Measurements from ENCODE around the gene MSANTD1.

Gene MSANTD1

DNA sequence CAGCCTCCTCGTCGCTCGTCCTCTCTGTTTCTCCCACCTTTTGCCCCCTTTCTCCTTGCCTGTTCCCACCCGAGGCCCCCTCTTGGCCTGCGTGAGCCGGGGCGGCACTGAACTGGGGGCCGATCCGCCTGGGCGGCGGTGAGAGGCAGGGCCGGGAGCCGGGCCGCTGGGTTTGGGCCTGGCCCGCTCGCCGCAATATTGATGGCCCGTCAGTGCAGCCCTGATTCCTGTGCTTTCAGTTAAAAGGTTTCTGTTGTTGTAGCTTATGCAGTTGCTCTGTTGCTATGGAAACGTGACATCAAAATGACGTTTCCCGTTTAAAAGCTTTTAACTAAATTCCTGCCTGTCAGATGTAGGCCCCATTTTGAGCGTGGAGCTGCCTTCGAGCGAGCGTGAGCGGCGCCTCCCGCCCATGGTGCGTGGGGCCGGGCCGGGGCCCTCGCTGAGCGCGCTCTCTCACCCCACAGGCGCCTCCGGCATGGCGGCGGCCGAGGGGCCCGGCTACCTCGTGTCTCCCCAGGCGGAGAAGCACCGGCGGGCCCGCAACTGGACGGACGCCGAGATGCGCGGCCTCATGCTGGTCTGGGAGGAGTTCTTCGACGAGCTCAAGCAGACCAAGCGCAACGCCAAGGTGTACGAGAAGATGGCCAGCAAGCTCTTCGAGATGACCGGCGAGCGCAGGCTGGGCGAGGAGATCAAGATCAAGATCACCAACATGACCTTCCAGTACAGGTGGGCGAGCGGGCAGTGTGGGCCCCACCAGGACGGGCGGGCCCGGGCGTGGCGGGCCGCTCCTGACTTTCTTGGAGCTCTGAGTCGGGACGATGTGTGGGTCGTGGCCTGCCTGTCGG, at the start of gene MSANTD1:
Gene MSANTD1, plus strand, starts transcription at position 349 of the 851 bp plus-strand sequence. Its CDS starts 64 bp downstream, at position 413.
- no peak for DNase-seq

- no peak for DNase-seq
These were observed 49.1 kb upstream of the MSANTD1 start for GRCh38 chr4:3199653-3200422.

DNA sequence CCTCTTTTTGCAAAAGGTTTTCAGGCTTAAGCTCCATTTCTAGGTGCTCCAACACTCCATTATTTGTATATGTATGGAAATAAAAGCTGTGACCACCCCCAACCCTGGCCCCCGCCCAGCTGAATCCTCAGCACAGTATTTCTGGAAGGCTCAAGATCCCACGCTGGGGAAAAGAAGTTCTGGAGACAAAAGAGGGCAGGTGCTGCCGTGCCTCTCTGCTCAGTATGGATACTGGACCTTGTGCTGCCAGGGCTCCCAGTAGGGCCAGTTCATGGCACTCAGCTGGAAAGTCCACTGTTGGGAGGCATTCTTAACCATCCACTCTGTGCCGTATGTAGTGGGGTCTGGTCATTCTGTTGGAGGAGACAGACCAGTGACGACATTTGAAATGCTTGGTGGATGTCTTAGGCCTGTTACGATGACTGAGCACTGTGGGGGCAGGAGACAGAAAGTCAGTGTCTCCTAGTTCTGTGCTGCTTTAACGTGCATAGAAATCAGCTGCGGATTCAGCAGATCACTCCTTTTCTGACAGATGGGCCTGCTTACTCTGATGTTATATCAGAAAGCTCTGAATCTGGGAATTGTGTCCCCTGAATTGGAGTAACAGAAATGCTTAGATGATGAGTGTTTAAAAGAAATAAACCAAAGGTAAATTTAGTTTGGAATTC, 48.4 kb upstream of the MSANTD1 start:
- no peak for DNase-seq

- DNase-seq: no peak
These were observed 46.9 kb upstream of the MSANTD1 start for GRCh38 chr4:3201718-3202702.

- DNase-seq: no peak
These were observed 45.8 kb upstream of the MSANTD1 start for GRCh38 chr4:3202836-3203820.

DNA sequence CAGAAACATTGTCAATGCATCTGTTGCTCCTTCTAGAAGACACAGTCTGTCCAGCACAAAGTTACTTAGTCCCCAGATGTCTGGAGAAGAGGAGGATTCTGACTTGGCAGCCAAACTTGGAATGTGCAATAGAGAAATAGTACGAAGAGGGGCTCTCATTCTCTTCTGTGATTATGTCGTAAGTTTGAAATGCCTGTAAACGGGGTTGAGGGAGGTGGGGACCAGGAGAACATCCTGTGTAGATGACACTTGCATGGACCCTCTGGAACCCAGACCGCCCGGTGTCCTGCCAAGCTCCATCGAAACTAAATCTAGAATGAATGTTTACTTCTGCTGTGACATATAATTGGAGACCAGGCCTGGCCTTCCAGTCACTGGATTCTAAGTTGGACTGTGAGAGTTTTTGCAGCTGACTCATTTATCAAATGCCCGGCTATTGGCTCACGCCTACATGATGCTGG, 45.0 kb upstream of the MSANTD1 start:
- DNase-seq: no peak

DNA sequence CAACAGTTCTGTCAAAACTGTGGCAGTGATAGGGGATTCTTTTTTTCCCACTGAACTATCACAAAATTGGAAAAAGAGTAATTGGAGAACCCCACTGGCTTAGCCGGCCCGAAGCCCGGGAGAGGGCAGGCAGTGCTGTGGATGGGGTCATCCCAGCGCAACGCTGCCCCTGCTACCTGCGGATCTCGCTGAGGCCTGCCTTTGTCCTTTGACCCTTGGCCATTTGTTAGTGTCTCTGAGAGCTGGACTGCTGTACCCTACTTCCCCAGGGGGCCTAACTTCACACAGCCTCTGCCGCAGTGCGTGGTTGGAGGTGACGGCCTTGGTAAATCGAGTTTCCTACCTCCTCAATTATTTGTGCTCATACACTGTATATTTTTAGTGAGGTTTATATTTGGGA, 43.0 kb upstream of the MSANTD1 start:
- DNase-seq: no peak

GRCh38 chr4:3206439-3207100, 42.4 kb upstream of the MSANTD1 start:
- DNase-seq: no peak

GRCh38 chr4:3207531-3208037, 41.4 kb upstream of the MSANTD1 start:
- no peak for DNase-seq

GRCh38 chr4:3208826-3209225, 40.1 kb upstream of the MSANTD1 start:
- DNase-seq: no peak

GRCh38 chr4:3209551-3210325, 39.2 kb upstream of the MSANTD1 start:
- no peak for DNase-seq

GRCh38 chr4:3210467-3210866, 38.5 kb upstream of the MSANTD1 start:
- DNase-seq: no peak

DNA sequence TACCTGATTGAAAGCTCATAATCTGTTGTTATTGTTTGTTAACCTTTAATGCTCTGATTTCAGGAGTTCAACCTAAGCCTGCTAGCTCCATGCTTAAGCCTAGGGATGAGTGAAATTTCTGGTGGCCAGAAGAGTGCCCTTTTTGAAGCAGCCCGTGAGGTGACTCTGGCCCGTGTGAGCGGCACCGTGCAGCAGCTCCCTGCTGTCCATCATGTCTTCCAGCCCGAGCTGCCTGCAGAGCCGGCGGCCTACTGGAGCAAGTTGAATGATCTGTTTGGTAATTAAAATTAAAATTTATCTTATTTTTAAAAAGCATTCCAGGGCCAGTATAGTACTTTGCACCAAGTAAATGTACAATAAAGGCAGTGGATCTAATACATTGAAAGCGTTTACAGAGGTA, 37.1 kb upstream of the MSANTD1 start:
- no peak for DNase-seq

- DNase-seq: no peak
These were observed 36.4 kb upstream of the MSANTD1 start for GRCh38 chr4:3212391-3213105.

DNA sequence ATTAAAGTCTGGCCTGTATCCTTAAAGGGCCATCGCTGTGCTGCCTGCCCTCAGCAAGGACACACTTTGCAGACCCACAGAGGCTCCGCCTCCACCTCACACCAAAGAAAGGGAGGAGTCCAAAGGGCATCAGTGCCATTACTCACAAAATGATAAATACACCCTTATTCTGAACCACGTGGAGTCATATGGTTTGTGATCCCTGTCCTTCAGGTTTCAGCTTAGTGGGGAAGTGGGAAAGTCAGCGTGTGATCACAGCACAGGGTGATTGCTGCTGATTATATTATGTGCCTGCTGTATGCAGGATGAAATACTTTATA, 35.9 kb upstream of the MSANTD1 start:
- DNase-seq: no peak

DNA sequence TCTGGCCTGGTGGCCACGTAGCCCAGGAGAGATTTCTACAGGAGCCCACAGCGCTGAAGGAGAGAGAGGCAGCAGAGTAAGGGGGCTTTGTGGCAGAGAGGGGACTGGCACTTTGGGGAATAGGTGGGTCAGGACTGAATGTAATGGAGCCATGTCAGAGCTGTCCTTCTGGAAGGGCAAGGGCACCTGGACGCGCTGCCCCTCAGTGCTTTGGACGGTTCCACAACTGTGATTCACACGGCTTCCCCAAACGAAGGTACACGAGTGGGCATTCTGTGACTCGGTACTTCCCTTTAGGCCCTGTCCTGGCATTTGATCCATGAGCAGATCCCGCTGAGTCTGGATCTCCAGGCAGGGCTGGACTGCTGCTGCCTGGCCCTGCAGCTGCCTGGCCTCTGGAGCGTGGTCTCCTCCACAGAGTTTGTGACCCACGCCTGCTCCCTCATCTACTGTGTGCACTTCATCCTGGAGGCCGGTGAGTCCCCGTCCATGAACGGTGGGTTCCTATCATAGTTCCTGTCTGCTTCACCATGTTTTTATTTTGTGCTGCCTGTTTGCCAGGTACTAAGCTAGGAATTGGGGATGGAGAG, 35.2 kb upstream of the MSANTD1 start:
- no peak for DNase-seq

DNA sequence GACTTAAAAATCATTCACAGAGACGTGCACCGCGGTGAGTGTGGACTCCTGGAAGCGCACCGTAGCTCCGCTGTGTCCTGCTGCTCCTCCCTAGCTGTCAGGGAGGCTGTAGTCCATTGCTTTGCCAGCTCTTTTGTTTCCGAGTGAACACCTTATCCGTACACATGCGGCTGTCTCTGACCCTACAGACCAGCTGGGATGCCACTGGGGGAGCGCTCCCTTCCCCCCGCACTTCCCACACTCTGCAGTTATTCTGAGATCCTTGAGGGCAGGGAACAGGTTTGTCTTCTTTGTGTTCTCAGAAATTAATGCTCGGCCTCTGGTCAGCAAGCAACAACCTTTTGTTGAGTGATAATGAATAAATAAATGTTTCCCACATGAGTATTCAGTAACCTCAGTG, 33.7 kb upstream of the MSANTD1 start:
- no peak for DNase-seq

DNA sequence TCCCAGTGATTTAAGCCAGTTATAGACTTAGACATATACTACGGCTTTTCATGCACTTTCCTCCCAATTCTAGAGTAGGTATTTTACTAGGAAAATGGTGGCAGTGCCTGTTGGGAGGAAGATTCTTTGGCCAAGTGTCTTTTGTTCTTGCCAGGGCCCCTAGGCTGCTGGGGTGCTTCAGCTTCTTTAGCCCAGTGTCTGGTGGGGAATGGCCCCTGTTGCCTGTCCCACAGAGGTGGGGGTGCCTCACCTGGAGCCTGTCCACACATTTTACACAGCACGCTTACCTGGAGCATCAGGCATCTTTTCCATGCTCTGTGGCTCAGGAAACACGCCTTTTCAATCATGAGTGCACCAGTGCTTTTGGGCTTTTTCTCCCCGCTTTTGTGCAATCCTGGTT, 33.2 kb upstream of the MSANTD1 start:
- DNase-seq: no peak

Data from NCI-H2029 (cell line).